HG02938 (cell line): ENCODE data around the gene RGS9.
"Not testable (repeated sequence)": the region's sequence is repeated elsewhere in the genome, so short reads cannot be mapped to it uniquely, and the experiment has no call there.

ENCODE experiments used
- ATAC-seq: cut with Tn5 transposase; IDR thresholded peaks from one replicate; pipeline ENCODE4 v1.9.1; 2021; ENCODE audit warnings: mild to moderate bottlenecking, moderate library complexity; ENCODE audit not compliant: unreplicated experiment

RGS9 gene

DNA sequence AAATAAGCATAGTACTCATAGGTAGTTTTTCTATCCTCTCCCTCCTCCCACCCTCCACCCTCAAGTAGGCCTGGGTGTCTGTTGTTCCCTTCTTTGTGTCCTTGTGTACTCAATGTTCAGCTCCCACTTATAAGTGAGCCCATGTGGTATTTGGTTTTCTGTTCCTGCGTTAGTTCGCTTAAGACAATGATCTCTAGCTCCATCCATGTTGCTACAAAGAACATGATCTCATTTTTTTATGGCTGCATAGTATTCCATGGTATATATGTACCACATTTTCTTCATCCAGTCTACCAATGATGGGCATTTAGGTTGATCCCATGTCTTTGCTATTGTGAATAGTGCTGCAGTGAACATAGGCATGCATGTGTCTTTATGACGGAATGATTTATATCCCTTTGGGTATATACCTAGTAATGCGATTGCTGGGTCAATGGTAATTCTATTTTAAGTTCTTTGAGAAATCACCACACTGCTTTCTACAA is 43.6 kb downstream of the RGS9 start:
- ATAC-seq = not testable (repeated sequence)

DNA sequence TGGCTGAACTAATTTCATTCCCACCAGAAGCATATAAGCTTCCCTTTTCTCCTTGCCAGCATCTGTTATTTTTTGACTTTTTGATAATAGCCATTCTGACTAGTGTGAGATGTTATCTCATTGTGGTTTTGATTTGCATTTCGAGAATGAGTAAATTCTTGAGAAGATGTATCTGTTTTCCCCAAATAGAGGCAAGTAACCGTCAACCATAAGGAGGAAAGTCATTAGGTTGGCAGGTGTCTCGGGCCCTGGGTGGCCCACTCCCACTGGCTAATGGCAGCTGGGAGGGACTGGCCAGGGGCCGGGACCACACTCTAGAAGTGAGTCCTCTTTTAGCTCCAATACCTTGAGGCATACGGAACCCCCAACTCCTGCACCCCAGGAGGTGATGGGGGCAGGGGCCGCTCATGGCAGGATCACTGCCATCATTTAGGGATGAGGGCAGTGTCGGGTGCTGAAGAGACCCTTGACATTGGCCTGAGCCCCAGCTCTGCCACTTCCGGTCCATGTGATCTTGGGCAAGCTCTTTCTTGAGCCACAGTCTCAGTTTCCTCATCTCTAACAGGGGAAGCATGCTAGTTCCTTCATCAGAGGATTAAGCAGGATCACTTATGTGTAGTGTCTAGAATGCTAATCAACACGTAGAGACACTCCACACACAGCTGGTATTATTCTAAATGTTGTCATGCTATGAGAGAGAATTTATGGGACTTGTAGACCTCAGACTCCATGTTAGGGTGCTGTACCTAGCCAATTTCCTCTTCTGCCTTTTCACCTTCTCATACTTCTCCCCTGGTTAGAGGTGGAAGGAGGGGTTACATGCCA is 44.3 kb downstream of the RGS9 start:
- peak; percentile 73 for ATAC-seq

DNA sequence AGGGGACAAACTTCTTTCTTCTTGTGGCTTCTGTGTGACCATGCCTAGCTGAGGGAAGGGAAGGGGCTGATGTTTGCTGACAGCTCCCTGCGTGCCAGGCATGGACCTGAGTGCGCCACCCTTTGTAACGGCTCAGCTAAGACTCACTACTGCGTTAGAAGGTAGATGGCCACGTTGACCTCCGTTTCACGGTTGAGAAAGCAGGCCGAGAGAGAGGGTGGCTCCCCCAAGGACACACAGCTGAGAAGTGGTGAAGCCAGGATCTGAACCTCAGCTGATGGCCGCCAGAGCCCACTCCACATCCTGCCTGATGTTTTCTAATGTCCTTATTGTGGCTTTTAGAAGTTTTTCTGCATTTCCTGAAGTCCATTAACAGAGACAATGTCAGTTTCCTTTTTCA is 45.1 kb downstream of the RGS9 start:
- peak; percentile 10 for ATAC-seq

DNA sequence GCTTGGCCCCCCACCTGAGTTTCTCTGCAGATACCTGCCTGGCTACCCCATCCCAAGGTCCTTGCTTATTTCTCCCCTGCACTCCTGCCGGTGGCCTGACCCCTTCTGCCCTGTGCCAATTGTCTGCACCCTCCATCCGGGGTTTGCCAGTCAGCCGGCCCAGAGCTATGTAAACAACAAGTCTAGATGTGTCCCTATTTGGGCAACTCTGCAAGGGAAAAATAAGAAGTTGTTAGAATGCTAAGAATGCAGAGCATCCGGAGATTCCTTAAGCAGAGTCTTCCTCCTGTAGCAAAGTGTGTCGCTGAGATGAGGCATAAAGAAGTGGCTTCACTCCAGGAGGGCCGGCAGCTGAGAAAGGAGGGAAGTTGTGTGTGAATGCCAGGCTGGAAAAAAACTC is 46.6 kb downstream of the RGS9 start:
- no peak for ATAC-seq

DNA sequence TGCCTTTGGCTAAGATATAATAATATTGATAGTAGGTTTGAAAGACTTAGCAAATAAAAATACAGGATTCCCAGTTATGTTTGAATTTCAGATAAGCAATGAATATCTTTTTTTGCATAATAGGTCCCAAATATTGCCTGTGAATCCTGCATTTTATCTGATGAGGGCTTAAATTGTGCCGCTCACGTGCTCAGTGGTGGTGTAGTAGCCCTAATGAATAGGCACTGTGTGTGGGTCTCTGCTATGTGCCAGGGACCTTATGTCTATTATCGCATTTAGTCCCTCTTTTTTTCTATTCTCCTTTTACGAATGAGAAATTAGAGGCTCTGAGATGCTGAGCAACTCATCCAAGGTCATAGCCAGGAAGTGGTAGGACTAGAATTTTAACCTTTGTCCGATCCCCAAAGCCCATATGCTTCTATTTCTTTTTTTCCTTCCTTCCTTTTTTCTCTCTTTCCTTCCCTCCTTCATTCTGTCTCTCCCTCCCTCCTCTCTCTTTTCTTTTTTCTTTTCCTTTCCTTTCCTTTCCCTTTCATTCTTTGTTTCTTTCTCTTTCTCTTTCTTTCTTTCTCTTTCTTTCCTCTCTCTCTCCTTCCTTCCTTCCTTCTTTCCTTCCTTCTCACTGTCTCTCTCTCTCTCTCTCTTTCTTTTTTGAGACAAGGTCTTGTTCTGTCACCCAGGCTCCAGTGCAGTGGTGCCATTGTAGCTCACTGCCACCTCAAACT is 47.2 kb downstream of the RGS9 start:
- ATAC-seq = no peak

DNA sequence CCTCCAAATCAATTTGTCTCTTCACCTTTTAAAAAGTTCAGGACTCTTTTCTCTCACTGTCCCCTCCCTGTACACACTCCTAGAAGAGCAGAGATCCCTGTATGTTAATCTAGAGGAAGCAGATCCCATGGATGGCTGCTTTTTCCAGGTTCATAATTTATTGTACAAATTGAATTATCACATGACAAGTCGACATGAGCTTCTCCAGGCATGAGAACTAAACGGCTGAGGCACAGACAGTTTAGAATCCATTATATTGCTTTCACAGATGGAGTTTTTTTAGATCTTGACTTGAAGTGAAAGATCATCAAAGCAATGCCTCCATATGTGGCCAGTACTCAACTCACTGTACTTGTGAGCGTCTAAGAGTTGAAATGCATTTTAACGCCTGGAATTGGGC is 47.9 kb downstream of the RGS9 start:
- no peak for ATAC-seq

DNA sequence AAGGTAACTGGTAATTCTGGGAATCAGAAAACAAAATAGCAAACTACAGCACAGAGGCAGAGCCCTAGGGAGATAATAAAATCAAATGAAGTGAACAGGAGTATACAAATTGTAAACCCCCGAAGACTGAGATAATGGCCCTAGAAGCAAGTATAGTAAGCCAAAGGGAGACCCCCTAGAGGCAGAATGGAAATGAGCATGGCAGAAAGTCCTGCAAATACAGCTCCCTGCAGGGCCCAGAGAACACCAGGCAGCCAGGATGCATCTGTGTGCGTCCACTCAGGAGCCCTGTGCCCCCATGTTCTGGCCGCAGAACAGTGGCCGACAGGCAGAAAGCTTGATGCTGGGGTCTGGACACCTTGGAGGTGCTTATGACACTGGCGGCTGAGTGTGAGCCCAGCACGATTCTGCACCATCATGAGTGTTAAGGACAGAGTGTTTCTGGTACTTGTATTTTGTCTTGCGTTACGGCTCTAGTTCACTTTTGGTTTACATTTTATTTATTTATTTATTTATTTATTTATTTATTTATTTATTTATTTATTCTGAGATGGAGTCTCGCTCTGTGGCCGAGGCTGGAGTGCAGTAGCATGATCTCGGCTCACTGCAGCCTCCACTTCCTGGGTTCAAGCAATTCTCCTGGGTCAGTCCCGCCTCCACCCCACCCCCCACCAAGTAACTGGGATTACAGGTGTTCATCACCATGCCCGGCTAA is 48.7 kb downstream of the RGS9 start:
- no peak for ATAC-seq

DNA sequence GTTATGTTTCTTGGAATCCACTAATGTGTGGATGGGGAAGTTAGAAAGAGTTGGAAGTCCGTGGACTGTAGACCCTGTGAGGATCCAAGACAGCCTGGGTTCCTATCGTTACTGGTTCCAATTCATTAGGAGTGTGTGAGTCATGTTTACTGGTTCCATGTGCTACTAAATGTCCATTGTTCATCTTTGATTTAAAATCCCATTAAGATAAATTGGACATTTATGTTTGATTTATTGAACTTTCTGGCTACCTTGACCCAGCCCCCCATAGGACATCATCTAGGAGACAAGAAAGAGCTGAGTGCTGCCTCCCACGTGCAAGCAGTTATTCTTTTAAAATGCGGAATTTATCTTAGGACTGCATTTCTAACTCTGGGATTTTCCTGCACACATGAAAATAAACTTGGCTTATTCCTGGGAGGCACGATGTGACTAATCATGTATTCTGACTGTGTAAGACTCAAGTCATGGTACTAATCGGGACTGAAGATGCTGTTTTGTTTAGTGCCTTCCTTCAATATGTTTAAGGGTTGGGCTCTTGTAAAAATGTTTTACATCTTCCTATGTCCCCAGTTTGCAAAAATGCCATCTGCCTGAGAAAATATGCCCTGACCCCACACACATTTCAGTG is 53.4 kb downstream of the RGS9 start:
- ATAC-seq = no peak

DNA sequence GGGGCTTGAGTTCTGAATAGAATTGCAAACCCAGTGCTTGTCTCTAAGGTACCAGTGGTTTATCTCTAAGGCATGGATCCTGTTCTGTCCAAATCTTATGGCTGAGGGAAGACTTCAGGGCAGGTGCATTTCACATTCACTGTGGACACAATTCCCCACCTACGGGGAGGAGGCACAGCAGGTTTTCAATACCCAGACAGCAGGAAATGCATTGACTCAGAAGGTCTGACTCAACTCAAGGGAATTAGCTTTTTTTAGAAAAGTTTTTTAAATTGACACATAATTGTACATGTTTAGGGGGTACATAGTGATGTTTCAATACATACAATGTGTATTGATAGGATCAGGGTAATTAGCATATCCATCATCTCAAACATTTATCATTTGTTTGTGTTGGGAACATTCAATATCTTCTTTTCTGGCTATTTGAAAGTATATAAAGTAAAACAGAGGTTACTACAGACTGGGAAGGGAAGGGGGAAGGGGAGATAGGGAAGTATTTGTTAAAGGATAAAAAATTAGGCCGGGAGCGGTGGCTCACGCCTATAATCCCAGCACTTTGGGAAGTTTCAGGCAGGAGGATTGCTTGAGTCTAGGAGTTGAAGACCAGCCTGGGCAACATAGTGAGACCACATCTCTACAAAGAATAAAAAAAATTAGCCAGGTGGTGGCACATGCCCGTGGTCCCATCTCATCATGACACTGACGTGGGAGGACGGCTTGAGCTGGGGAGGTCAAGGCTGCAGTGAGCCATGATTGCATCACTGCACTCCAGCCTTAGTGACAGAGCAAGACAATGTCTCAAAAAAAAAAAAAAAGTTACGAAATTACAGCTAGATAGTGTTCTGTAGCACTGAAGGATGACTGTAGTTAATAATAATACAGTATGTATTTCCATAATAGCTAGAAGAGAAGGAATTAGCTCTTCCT is 54.9 kb downstream of the RGS9 start:
- no peak for ATAC-seq

DNA sequence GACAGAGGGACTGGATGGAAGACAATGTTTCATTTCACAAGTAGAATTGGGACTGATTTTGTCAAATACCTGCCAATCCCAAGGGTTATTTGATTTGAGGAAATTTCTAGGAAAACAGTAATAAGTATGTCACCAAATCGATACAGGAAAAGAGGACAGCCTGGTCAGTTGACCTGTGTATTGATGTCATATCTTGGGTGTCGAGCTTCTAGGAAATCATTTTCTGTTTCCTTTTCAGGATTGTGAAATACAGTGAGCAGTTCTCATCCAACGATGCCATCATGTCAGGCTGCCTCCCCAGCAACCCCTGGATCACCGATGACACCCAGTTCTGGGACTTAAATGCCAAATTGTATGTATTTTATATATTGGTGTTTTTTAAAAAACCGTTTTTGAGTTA is 56.1 kb downstream of the RGS9 start:
- no peak for ATAC-seq

DNA sequence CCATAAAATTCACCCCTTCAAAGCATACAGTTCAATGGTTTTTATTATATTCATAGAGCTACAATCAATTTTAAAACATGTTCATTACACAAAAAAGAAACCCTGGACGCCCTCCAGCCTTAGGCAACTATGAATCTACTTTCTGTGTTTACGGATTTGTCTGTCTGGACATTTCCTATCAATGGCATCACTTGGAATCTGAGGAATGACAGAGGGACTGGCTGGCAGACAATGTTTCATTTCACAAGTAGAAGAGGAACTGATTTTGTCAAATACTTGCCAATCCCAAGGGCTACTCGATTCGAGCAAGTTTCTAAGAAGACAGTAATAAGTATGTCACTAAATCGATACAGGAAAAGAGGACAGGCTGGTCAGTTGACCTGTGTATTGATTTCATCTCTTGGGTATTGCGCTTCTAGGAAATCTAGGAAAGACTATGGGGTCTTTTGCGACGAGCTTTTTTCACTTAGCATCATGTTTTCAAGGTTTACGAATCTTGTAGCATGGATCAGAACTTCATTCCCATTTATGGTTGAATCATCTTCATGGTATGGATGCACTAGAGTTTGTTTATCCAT is 56.6 kb downstream of the RGS9 start:
- ATAC-seq = no peak

DNA sequence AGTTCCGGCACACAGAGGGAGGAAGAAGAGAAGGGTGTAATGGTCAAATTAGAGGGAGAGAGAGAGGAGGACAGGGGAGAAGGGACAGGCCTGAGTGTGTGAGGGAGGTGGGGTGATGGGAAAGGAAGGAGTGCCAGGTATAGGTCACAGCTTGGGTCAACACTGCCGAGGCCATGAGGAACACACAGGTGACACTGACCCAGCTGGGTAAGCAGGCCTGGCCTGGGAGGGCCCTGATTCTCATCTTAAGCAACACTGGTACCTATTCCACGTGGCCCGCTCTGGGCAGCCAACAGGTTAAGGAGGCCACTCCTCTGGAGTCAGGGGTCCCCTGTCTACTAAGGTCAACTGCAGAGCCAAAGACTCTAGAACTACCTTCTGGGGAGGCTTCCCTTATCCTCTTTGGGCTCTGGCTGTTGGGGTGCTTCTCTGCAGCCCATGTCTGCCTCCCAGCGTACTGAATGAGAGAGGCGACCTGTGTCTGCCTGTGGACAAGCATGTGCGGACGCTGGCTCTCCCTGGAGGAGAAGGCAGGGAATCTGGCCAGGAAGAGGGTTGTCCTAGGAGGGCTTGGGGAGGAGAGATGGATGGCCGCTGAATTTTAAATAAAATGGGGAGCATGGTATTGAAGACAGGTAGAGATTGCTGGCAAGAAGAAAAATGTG is 57.6 kb downstream of the RGS9 start:
- no peak for ATAC-seq

DNA sequence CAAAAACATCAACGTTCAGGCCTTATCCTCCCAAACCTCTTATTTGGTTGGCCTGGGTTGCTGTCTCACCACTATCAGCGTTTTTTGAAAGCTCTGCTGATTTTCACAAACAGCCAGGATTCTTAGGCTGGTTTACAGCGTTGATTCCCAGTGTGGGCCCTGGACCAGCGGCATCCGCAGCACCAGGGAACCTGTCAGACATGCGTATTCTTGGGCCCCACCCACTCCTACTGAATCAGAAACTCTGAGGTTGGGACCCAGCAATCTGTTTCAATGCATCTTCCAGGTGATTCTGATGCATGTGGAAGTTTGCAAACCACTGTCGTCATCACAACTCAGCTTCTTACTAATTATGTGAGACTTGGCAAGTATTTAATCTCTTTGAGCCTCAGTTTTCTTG is 58.5 kb downstream of the RGS9 start:
- no peak for ATAC-seq

DNA sequence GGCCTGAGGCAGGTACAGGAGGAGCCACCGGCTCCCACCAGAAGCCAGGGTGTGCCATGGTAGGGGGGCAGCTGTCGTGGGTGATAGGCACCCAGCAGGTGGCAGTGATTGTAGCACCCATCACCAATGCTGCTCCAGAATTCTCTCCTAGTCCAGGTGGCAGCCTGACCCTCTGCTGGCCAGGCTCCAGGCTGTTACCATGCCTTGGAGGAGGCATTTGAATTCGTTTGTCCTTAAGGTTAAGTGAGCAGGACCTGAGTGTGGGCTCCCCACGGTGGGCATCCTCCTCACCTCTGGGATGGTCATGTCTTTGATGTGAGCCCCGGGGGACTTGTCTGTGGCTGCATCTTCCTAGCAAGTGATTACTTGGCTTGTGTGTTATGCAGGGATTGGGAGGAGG is 59.4 kb downstream of the RGS9 start:
- no peak for ATAC-seq

DNA sequence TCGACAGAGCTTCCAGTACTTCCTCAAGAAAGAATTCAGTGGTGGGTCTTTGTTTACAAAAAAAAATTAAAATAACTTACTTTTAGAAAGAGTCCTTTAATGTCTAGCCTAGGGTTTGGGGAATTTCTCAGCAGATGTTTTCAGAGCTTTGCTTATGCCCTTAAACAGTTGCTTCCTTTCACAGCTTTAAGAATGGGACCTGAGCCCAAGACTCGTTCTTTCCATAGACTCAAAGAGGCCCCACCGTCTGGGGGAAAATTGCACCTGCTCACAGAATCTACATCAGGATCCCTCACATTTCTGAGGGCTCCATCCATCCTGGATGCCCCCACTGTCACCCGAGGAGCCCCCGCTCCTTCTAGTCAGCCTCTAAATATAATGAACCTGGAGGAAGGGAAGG is 60.0 kb downstream of the RGS9 start:
- no peak for ATAC-seq

DNA sequence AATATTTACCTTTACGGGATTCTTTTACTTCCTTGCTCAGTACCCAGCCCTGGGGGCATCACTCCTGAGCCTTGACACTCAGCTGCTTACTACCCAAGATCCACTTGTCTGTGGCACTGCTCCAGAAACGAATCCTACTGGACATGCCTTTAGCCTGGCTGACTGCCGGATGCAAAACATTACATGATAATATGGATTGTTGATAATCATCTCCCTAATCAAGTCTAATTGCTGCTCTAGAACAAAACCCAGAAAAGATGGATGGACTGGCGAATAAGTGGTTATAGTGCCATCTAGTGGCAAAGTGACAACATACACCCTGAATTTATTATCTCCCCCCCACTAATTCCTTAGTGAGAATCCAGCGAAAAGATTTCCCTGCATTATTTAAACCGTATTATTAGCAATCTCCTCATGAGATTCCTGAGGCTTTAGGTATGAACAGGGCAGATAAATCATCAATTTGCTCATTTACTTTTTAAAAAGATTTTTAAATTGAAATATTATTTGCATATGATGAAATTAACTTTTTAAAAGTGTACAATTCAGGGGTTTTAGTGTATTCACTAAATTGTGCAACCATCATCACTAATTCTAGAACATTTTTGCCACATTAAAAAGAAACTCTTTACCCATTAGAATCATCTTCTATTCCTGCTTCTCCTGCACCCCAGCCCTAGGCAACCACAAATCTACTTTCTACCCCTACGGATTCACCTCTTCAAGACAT is 61.6 kb downstream of the RGS9 start:
- no peak for ATAC-seq

DNA sequence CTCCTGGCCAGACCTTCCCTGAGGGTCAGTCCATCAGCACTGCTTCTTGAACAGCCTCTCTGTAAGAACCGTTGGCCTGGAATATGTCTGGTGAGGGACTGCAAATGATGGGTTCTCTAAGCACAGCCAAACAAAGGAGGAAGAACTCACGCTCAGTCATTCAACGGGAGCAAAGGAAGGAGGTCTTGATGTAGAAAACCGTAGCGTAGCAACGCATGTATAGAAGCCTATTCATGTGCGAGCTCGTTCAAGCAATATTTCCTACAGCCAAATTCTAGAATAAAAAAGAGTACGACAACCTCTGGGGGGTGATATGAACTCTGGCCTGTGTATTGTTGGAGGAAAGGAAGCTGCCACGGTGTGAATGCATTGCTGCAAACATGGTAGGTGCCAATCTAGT is 64.2 kb downstream of the RGS9 start:
- ATAC-seq = no peak

DNA sequence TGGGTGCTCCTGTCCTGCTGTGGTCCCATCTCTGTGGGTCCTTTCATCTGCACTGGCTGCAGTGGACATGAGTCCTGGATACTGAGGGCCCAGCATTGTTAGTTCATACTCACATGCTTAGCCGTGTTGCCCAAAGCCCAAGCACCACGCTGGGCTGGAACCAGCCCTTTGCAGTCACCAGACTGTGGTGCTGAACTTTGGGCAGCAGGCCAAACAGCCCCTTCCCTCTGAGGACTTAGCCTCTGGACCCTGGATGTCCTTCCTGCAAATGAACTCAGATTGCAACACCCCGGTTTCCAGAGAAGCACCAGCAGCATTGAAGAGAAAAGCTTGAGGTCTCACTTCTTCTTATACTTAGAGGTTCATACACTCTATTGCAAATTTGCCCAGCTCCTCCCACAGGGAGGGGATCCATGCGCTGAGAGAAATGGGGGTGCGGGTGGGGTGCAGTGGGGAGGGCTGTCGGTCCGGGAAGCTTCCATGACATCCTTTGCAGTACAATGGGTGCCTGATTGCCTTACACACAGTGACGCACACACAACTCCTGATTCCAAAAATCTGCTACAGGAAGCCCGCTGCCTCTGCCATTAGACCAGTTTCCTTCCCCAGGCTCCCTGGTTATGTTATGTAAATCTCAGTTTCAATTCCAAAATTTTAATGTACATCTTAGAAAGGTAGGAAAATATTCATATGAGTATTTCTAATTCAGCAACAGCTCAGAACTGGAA is 65.8 kb downstream of the RGS9 start:
- no peak for ATAC-seq
